Activated CD4-positive, alpha-beta T cell treated with anti-CD3 and anti-CD28 coated beads for 24 hours (primary cell): Measurements from ENCODE around the gene NEU1.
"Not testable (repeated sequence)": the region's sequence is repeated elsewhere in the genome, so short reads cannot be mapped to it uniquely, and the experiment has no call there.

ENCODE experiments used
- DNase-seq, 2 donors: peaks; one replicate each; pipeline ENCODE4 v3.0.0-alpha.2; 2020; ENCODE audit warnings: low read depth in 2 of 2

Gene NEU1

DNA sequence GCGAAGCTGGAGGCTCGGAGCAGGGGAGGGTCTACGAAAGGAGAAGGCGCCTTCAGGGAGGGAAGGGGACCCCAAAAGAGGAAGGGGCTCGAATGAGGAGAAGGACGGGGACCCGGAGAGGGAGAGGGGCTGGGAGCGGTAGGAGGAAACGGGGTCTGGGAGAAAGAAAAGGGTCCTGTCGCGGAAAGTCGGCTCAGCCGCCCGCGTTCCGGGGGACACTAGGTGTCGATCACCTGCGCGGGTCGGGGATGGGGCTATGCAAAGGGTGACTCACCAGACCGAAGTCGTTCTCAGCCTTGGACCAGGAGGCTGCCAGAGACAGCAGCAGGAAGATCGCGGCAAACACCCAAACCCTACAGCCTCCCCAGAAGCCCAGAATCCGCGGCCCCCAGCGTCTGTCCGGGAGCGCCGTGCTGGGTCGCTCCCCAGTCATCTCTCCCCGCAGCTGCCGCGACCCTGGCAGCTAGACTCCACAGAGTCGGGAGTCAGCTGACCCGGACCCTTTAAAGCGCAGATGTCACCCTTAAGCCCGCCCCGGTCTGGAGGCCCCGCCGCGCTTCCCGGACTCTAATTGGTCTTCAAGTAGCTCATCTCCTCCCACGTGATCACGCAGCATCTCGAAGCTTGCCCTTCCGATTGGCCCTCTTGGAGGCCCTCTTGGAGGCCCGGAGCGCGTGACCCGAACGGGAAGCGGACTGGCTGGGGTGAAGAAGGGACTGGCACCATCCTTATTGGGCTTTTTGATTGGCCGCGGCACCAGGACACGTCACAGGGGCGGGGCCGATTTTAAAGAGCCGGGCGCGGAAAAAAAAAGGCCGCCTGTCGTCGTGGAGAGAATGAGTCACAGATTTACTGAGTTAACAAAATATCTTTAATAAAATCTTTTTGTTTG, at the start of gene NEU1:
NEU1 (minus strand) TSS at position 478 of the 892 bp plus-strand sequence; CDS start at position 433, 45 bp downstream.
- peak; percentile 96 to 97 for DNase-seq

- no peak for DNase-seq
Observed at GRCh38 chr6:31911826-31912585, 49.4 kb upstream of the NEU1 start.

DNA sequence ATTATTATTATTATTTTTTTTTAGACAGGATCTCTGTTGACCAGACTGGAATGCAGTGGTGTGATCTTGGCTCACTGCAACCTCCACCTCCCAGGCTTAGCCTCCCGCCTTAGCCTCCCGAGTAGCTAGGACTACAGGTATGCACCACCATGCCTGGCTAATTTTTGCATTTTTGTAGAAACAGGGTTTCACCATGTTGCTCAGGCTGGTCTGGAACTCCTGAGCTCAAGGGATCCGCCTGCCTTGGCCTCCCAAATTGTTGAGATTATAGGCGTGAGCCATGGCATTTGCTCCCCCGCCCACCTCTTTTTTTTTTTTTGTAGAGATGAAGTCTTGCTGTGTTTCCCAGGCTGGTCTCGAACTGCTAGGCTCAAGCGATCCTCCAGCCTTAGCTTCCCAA, 46.7 kb upstream of the NEU1 start:
- DNase-seq = not testable (repeated sequence)

- DNase-seq = no peak
Observed at GRCh38 chr6:31908791-31909190, 46.2 kb upstream of the NEU1 start.

GRCh38 chr6:31908255-31908654, 45.6 kb upstream of the NEU1 start:
- not testable (repeated sequence) for DNase-seq

DNA sequence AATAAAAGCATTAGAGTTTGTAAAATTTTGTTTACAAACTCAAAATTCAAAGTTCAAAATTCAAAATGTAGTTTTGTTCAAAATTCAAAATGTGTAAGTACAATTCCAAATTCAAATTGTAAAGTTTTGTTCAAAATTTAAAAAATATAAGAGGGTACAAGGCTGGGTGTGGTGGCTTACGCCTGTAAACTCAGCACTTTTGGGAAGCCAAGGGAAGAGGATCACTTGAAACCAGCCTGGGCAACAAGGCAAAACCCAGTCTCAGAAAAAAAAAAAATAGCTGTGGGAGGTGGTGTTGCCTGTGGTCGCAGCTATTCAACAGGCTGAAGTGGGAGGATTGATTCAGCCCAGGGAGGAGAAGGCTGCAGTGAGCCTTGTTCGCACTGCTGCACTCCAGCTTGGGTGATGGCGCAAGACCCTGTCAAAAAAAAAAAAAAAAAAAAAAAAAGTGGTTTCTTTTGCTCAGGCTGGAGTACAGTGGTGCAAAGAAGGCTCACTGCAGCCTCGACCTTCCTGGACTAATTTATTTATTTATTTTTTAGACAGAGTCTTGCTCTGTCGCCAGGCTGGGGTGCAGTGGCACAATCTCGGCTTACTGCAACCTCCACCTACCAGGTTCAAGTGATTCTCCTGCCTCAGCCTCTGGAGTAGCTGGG, 44.7 kb upstream of the NEU1 start:
- no peak for DNase-seq

- not testable (repeated sequence) for DNase-seq
Observed at GRCh38 chr6:31906727-31907126, 44.1 kb upstream of the NEU1 start.

DNA sequence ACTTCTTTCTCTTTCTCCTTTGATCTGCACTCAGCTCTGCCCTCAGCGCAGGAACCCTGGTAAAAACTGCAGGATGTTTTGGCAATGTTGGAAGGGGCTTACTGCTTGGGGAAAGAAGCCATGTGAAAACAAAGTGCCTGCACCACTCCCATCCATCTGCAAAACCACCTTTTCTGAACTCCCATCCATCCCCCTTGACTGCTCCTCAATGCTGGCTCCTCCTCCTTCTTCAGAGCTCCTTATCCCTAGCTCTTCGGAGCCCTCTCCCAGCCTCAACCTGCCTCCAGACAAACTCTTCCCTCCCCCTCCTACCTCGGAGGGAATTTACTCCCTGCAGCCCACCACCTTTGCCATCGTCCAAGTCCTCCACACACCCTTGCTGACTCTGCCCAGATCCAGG, 43.5 kb upstream of the NEU1 start:
- DNase-seq = no peak

- no peak for DNase-seq
Observed at GRCh38 chr6:31905041-31905440, 42.4 kb upstream of the NEU1 start.

GRCh38 chr6:31903957-31904356, 41.3 kb upstream of the NEU1 start:
- no peak for DNase-seq

DNA sequence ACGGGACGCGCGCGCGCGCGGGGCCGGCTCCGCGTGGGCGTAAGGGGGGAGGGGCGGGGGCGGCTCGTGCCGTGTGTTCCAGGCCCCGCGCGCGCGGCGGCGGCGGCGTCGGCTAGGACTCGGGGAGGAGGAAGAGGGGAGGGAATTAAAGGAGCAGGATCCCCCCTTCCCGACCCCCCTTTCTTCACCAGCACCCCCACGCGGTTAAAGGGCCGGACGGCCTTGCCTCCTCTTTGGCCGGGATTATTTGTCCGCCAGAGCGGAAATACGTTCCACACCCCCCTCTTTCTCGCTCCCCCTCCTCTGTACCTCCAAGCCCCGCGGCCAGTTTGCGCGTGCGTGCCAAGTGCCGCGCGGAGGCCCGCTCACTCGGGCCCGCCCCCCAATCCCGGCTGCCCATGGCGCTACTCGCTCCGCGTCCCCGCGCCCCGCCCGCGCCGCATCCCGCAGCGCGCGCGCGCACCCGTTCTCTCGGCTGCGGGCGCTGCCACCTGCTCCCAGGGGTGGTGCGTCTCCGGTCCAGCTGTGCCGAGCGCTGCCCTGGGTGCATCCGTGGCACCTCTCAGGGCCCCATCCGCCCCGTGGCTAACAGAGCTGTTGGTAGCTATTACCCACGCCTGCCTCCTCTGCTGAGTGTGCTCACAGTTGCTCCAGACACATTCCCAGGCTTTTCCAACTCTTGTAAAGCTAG, 39.5 kb upstream of the NEU1 start, which contains the start of gene ZBTB12:
ZBTB12 (minus strand) TSS at position 134 of the 691 bp plus-strand sequence. CDS start 781 bp downstream, outside the sequence.
- DNase-seq = peak; percentile 74 to 80

GRCh38 chr6:31901415-31901952, 38.9 kb upstream of the NEU1 start:
- DNase-seq = peak; percentile 50 to 63

DNA sequence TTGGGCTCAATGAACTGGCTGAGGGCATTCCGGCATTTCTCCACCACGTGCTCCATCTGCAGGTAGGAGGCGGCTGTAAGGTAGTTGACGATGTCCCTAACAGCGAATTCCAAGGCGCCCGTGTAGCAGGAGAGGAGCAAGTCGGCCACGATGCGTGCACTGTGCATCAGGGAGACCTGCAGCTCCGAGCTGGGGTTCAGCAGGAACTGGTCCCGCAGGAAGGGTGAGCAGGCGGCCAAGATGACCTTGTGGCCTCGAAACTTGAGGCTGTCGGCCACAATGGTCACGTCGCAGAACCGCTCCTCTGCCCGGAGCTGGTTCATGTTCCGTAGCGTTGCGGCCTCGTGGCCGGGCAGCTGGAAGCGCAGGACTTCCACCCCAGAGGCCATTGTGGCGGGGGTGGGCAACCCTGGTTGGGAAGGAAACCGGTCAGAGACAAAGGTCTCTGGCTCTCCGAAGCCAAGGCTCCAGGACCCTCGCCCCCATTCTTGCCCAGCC, 38.3 kb upstream of the NEU1 start:
- DNase-seq = no peak

- DNase-seq = no peak
Observed at GRCh38 chr6:31899882-31900722, 37.5 kb upstream of the NEU1 start.

DNA sequence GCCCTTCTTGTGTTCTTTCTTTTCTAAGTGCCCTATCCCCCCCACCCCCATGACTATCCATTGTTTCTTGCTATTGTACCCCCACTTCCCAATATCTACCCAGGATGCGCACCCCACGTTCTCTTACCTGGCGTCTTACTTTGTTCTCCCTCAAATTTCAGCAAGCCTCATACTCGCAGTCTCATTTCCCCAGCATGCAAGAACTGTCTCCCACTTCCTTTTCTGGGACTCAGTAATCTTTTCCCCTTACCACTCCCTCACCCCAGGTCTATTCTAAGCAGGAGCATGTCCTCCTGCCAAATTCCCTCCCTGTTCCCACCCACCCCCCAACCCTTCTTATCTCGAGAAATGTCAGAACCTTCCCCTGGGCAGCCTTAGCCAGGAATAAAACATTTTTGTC, 36.6 kb upstream of the NEU1 start:
- DNase-seq = no peak

GRCh38 chr6:31898383-31899011, 35.9 kb upstream of the NEU1 start:
- no peak for DNase-seq

- DNase-seq = peak; percentile 76 to 79
Observed at GRCh38 chr6:31897612-31898382, 35.2 kb upstream of the NEU1 start, which contains the start of gene EHMT2. TSS of gene EHMT2 (minus strand) at chr6:31897698. CDS start at chr6:31897677, 21 bp downstream.

DNA sequence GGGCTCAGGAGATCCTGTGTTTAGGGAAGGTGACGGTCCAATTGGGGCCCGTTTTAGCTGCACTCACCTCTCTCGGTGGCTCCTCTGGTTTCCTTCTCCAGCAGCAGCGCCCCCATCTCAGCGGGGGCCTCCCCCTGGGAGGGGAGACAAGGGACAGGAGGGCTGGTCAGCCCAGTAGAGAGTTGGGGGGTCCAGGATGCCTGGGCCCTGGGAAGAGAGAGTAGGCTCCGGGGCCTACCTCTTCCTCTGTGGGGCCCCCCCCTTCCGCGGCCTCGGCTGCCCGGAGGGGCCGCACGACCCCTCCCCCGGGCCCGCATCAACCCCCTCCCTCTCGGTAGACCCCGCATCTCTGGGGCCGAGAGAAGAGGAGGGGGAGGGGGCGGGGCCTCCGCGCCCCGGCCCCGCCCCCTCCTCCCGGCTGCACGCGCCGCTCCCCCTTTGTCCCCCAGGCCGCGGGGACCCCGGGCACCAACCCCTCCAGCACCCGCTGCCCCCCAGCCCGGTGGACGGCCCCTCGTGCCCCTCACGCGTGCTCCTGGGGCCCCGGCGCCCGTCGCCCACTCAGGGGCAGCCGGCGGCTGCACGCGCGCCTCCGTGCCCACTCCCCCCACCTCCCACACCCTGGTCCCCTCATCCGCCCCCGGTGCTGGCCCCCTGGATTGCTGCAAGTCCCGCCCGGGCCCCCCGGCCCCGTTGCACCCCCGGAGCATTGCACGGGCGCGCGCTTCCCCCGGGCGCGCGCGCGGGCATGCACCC, 34.4 kb upstream of the NEU1 start:
- DNase-seq = no peak
